ENCODE data around the gene SLC6A19.

GRCh38 chr5:1152156-1152555, 49.2 kb upstream of the SLC6A19 start:
- no peak for TF ChIP-seq CTCF (IDR thresholded peaks at IDR 0.05)
- TF ChIP-seq ATF1 (CRISPR knock-in tag; IDR thresholded peaks at IDR 0.05): no peak
- no peak for TF ChIP-seq ZNF281 (CRISPR knock-in tag; IDR thresholded peaks at IDR 0.05)
- no peak for TF ChIP-seq STAT6 (CRISPR knock-in tag; conservative IDR thresholded peaks at IDR 0.05; ENCODE audit: low read depth)
- no peak for TF ChIP-seq E2F1 (CRISPR knock-in tag; IDR thresholded peaks at IDR 0.05)
- TF ChIP-seq FOXK1 (CRISPR knock-in tag; IDR thresholded peaks at IDR 0.05): no peak
- no peak for TF ChIP-seq NFATC4 (CRISPR knock-in tag; IDR thresholded peaks at IDR 0.05)
- no peak for TF ChIP-seq ZBTB43 (CRISPR knock-in tag; IDR thresholded peaks at IDR 0.05)
- no peak for TF ChIP-seq MLX (CRISPR knock-in tag; IDR thresholded peaks at IDR 0.05)
